ENCODE data around the gene ZNF337.

- TF ChIP-seq CTCF (IDR thresholded peaks at IDR 0.05; ENCODE audit: extremely low read depth in 1 of 2, insufficient read depth in 1 of 2, low read depth in 1 of 2, low read length in 2 of 2) (no peak), POLR2A (IDR thresholded peaks at IDR 0.05; ENCODE audit: low read depth, low read length) (no peak)
Measured at GRCh38 chr20:25654487-25654886, 42.2 kb downstream of the ZNF337 start.

Data from endothelial cell of umbilical vein (primary cell).